GM20000 (cell line): ENCODE results near the gene CYB5B.

Experiments
- DNase-seq: peaks from one replicate; pipeline ENCODE4 v3.0.0; 2012; ENCODE audit warnings: low spot score
- TF ChIP-seq, protein P1 (sequence below): IDR thresholded peaks from 2 replicates; pipeline ENCODE4 v1.5.1; 2012; ENCODE audit warnings: mild to moderate bottlenecking, control low read depth; ENCODE audit errors: extremely low read depth, missing control alignments

Gene CYB5B

DNA sequence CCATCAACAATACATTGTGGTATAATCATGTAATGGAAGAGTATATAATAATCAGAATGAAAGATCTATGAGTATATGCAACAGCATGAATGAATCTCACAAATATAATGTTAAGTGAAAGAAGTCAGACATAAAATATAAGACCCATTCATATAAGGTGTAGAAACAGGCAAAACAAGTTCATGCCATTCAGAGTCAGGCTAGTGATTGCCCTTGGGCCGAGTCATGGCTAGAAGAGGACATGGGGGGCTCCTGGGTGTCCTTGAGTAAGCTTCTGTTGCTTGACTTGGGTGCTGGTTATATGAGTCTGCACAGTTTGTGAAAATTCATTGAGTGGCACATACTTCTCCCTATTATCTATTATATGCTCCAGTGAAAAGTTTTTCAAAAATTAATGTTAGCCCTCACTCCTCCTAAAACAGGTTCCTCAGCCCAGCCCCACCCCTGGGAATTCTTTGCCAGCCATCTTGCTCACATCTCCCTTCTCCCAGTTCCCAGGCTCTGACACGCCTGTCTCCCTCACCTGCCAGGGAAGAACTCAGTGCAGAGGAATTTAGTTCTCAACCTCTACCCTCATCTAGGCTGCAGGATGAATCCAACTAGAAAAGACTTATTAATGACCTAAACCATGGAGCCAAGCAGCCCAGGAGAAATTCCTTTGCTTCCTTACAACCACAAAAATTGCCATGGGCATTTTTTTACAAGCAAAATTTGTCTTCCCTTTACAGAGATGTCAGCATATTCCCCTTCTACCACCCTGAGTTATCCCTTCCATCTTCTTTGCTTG, 89.0 kb downstream of the CYB5B start:
- no peak for DNase-seq
- TF ChIP-seq, protein P1, sequence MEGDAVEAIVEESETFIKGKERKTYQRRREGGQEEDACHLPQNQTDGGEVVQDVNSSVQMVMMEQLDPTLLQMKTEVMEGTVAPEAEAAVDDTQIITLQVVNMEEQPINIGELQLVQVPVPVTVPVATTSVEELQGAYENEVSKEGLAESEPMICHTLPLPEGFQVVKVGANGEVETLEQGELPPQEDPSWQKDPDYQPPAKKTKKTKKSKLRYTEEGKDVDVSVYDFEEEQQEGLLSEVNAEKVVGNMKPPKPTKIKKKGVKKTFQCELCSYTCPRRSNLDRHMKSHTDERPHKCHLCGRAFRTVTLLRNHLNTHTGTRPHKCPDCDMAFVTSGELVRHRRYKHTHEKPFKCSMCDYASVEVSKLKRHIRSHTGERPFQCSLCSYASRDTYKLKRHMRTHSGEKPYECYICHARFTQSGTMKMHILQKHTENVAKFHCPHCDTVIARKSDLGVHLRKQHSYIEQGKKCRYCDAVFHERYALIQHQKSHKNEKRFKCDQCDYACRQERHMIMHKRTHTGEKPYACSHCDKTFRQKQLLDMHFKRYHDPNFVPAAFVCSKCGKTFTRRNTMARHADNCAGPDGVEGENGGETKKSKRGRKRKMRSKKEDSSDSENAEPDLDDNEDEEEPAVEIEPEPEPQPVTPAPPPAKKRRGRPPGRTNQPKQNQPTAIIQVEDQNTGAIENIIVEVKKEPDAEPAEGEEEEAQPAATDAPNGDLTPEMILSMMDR, result no peak

DNA sequence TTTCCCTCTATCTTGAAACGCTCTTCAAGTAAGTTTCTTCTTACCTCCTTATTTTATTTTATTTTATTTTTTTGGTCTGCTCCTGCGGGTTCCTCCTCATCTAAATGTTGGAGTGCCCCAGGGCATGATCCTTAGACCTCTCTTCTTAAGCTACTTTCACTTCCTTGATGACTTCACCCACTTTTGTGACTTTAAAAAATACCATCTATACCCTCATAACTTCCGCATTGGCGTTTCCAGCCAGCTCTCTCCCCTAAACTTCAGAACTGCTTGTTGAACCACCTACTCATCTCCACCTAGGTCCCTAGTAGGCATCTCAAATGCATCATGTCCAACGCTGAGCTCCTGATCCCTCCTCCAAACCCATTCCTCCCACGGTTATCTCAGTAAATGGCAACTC, 89.9 kb downstream of the CYB5B start:
- no peak for DNase-seq
- TF ChIP-seq, protein P1, result no peak
